Measurements from ENCODE around the gene SEMA6B. TPM values are rescaled to one million over a fixed set of nuclear protein-coding genes. Genes with fewer than 3 reads are reported as not detected.

Gene SEMA6B
- total and polyA plus RNA-seq, 12 donors, result 3.4 to 27.9 (median 9.4) TPM

DNA sequence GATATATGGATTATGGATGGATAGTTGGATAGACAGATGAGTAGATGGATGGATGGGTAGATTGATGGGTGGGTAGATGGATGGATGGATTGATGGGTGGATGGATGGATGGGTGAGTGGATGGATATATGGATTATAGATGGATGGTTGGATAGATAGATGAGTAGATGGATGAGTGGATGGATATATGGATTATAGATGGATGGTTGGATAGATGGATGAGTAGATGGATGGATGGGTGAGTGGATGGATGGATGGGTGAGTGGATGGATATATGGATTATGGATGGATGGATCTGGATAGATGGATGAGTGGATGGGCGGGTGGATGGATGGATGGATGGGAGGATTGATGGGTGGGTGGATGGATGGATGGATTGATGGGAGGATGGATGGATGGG lies 43.4 kb upstream of the SEMA6B start:
- intact Hi-C loops (cut with DNase I), result no loop called here
- Histone ChIP-seq H3K9me3 (no peaks in the 10 kb centered on the region), H3K27me3 (peaks cover 6 to 59% (median 34%) of the 10 kb centered on the region in 7 donors), H3K4me1 (peaks cover 5 to 15% (median 10%) of the 10 kb centered on the region in 9 donors), H3K27ac (no peak overlapping the region), H3K36me3 (no peaks in the 10 kb centered on the region), H3K4me3 (no peak overlapping the region)
- ATAC-seq, result no peak
- no peak for DNase-seq
- TF ChIP-seq, protein P1, sequence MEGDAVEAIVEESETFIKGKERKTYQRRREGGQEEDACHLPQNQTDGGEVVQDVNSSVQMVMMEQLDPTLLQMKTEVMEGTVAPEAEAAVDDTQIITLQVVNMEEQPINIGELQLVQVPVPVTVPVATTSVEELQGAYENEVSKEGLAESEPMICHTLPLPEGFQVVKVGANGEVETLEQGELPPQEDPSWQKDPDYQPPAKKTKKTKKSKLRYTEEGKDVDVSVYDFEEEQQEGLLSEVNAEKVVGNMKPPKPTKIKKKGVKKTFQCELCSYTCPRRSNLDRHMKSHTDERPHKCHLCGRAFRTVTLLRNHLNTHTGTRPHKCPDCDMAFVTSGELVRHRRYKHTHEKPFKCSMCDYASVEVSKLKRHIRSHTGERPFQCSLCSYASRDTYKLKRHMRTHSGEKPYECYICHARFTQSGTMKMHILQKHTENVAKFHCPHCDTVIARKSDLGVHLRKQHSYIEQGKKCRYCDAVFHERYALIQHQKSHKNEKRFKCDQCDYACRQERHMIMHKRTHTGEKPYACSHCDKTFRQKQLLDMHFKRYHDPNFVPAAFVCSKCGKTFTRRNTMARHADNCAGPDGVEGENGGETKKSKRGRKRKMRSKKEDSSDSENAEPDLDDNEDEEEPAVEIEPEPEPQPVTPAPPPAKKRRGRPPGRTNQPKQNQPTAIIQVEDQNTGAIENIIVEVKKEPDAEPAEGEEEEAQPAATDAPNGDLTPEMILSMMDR (IDR thresholded peaks at IDR 0.05), result no peak
- WGBS, 2 donors, result 96 to 97% methylated on average over 1 of the region's 1 CpG

DNA sequence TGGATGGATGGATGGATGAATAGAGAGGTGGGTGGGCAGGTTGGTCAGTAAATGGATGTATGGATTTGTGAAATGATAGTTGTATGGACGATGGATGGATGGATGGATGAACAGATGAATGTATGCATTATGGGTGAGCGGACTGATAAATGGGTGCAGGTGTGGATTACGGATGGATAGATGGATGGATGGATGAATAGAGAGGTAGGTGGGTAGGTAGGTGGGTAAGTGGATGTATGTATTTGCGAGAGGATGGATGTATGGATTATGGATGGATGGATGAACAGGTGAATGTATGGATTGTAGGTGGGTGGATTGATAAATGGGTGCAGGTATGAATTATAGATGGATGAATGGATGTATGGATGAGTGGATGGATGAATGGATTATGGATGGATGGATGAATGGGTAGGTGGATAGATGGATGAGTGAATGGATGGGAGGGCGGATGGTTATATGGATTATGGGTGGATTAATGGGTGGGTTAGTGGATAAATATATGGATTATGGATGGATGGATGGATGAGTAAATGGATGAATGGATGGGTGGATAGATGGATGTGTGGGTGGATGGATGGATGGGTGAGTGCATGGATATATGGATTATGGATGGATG lies 42.8 kb upstream of the SEMA6B start:
- Histone ChIP-seq H3K27ac (no peak overlapping the region), H3K9me3 (no peaks in the 10 kb centered on the region), H3K27me3 (peaks cover 6 to 62% (median 38%) of the 10 kb centered on the region in 7 donors), H3K4me3 (no peak overlapping the region), H3K36me3 (no peaks in the 10 kb centered on the region), H3K4me1 (peaks cover 5 to 16% (median 11%) of the 10 kb centered on the region in 9 donors)
- DNase-seq, result no peak
- WGBS, 2 donors, result 92 to 93% methylated on average over 5 of the region's 5 CpGs
- intact Hi-C loops (cut with DNase I), result no loop called here
- TF ChIP-seq, protein P1 (IDR thresholded peaks at IDR 0.05), result no peak
- ATAC-seq, result no peak

DNA sequence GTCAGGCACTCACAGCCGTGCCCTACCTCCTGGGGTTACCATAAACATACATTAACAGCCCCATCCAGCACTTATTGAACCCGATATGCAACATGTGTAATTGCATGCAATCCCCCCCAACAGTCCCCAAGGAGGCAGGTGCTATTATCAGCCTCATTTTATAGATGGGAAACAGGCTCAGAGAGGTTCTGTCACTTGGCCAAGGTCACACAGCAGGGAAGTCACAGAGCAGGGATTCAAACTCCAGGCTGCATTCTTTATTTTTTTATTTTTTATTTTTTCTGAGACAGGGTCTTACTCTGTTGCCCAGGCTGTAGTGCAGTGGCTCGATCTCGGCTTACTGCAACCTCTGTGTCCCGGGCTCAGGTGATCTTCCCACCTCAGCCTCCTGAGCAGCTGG lies 41.4 kb upstream of the SEMA6B start:
- Histone ChIP-seq H3K36me3 (no peaks in the 10 kb centered on the region), H3K9me3 (no peaks in the 10 kb centered on the region), H3K4me3 (no peak overlapping the region), H3K4me1 (peaks cover 3 to 10% (median 6%) of the 10 kb centered on the region in 9 donors), H3K27ac (no peak overlapping the region), H3K27me3 (peaks cover 6 to 65% (median 49%) of the 10 kb centered on the region in 7 donors)
- intact Hi-C loops (cut with DNase I), result no loop called here
- WGBS, 2 donors, result 76% methylated on average over 5 of the region's 5 CpGs
- ATAC-seq (no peak), DNase-seq (no peak)
- TF ChIP-seq, protein P1 (IDR thresholded peaks at IDR 0.05), result no peak

DNA sequence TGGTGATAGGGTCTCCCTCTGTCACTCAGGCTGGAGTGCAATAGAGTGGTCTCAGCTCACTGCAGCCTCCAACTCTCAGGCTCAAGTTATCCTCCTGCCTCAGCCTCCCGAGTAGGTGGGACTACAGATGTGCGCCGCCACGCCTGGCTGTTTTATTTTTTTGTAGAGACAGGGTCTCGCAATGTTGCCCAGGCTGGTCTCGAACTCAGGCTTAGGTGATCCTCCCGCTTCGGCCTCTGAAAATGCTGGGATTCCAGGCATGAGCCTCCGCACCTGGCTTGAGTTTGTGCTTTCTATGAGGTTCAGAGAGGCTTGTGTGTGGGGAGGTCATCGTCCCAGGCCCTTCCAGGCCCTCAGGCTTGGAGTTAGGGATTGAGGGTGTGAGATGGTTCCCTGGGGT lies 40.6 kb upstream of the SEMA6B start:
- Histone ChIP-seq H3K36me3 (no peaks in the 10 kb centered on the region), H3K4me1 (peaks cover 3 to 10% (median 6%) of the 10 kb centered on the region in 9 donors), H3K27me3 (peaks cover 6 to 66% (median 56%) of the 10 kb centered on the region in 7 donors), H3K27ac (no peak overlapping the region), H3K4me3 (no peak overlapping the region), H3K9me3 (no peaks in the 10 kb centered on the region)
- DNase-seq (no peak), ATAC-seq (no peak)
- TF ChIP-seq, protein P1 (IDR thresholded peaks at IDR 0.05), result no peak
- WGBS, 2 donors, result 88 to 92% methylated on average over 10 of the region's 10 CpGs
- intact Hi-C loops (cut with DNase I), result no loop called here

Data from heart right ventricle (tissue), 16 donors.